NCI-H526 (cell line): ENCODE data around the gene RNF220.
A peak's percentile ranks its signal among the peaks of the same experiment; 100 is the strongest.

ENCODE experiments used
- DNase-seq, 2 experiments: peaks; one replicate each; lab custom pipeline; 2025; lab: John Stamatoyannopoulos, UW

Gene RNF220

DNA sequence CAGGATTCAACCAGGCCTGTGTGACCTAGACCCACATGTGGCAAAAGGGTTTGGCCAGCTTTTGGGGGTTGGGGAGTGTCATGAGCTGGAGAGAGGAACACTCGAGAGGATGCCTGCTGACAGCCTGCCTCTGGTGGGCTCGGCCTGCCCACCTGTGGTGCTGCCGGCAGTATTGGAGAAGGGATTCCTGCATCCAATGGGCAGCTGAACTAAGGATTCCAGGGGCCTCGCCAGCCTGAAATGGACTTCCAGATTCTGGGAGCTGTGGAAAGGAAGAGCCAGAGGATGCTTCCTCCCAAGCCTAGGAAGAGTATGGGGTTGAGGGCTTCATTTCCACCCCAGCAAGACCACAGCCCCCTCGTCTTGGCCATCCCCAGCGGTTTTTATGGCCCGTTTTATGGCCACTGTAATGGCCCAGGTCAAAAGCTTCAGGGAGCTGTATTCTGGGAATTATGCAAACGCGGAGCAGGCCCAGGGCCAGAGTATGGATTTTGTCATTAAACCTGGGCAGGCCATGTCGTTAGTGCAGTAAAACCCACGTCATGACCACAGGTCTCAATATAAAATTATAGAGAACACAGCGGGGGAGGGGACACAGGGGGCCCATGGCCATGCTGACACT is 205.6 kb downstream of the RNF220 start:
- DNase-seq, result peak; percentile 64 to 76

DNA sequence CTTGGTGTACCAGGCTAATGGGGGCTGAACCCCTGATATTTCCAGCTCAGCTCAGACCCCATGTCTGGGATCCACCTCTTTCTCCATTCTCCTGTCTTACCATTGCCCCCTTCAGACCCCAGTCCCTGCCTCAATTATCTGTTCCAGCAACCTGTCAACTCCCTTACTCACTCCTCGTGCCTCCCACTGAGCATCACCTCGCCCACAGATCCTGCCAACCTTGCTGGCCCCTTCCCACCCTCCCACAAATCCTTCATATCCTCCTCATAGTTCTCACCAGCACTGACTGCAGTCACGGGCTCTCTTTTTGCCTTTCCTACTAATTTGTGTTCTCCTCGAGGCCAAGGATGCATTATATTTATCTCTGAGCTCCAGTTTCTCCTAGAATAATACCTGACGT is 206.4 kb downstream of the RNF220 start:
- DNase-seq, result no peak

DNA sequence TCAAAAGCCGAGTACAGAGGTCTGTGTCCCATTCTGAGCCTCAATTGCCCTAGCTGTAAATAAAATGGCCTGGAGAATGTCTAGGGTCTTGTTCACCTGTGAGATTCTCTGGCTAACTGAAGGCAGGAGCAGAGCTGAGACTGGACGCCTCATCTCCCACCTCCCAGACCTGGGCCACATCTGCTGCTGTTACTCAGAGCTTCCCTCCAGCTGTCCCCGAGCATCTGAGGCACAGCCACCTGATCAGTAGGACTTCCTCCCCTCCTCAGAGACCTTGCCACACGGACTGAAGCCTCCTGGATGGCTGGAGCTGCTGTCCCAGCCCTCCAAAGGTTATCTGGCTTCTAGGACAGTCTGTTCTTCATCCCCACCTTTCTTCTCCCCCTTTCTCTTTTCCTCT is 206.8 kb downstream of the RNF220 start:
- no peak for DNase-seq

DNA sequence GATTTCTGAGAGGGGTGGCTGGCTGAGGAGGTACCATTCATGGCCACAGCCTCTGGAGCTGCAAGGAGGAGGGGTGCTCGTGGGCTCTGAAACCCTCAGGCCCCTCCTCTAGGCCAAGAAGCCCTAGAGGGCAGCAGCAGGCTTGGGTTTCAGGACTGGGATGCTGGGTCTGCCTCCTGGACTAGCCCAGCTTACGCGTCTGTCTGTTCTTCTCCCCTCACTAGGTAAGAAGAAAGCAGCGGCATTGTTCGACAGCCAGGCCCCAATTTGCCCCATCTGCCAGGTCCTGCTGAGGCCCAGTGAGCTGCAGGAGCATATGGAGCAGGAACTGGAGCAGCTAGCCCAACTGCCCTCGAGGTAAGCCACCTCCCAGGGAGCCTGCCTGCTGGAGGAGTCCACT is 208.9 kb downstream of the RNF220 start:
- no peak for DNase-seq

DNA sequence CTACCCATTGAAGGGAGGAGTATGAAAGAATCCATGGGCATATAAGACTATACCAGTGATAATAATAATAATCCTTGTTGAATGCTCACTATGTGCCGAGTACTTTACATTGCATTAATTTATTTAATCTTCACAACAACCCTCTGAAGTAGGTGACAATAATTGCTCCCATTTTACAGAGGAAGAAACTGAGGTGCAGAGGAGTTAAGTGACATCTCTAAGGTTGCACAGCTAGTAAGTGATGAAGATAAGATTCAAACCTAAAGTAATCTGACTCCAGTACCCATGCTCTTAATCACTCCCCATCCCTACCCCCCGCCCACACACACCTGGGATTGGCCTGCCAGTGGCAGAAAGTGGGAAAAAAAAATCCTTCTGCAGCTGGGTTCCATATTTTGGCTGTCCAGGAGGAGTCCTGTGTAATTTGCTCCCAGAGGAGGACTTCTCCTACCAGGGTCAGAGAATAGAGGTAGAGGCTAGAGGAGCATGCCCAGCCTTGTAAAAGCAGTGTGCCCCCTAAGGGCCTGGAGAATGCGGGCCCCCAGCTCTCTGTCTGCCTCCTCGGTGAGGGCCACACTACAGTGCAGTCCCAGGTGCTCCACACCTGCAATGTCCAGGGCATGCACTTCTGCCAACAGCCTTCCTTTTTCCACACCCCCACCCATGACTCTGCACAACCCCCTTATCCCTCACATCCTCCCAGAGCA is 211.4 kb downstream of the RNF220 start:
- no peak for DNase-seq

DNA sequence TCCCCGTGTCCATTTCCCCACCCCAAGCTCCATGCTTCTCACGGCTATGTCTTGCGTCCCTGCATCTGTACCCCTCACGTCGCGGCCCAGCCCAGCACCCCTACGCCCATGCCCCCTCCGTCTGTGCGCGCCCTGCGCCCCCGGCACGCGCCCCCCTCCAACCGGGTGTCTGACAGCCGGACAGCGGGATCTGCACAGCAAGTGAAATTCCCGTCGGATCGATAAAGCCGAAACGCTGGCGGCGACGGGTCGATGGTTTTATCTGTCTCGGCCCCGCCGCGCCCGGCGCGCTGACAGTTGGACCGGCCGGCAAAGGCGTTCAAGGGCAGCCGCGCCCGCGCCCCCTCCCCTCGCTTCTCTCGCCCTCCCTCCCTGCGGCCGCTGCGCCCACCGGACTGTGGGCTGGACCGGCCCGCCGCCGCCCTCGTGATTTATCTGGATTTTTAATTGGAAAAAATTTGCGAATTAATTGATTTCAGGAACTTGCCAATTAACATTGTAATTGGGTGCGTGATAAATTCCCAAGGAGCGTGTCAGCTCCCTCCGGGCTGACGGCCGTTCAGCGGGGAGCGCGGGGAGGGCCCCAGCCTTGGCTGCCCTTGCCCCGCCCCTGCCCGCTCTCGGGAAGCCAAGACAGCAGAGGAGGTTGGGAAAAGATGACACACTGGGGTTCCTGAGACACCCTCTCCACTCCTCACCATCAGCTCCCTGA is 212.1 kb downstream of the RNF220 start:
- DNase-seq, result no peak

DNA sequence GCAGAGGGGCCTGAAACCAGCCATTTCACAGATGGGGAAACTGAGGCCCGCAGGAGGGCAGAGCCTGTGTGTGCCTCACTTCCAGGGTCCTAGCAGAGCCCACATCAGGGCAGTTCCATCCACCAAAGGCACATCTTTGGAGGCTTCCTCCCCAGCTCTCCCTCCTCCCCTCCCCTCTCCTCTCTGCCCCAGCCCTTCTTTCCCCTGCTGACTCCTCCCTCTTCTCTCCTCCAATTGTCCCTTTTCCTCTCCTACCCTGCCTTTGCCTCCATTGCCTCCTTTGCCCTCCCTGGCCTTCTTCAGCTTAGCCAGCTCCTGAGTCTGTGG is 212.6 kb downstream of the RNF220 start:
- no peak for DNase-seq

DNA sequence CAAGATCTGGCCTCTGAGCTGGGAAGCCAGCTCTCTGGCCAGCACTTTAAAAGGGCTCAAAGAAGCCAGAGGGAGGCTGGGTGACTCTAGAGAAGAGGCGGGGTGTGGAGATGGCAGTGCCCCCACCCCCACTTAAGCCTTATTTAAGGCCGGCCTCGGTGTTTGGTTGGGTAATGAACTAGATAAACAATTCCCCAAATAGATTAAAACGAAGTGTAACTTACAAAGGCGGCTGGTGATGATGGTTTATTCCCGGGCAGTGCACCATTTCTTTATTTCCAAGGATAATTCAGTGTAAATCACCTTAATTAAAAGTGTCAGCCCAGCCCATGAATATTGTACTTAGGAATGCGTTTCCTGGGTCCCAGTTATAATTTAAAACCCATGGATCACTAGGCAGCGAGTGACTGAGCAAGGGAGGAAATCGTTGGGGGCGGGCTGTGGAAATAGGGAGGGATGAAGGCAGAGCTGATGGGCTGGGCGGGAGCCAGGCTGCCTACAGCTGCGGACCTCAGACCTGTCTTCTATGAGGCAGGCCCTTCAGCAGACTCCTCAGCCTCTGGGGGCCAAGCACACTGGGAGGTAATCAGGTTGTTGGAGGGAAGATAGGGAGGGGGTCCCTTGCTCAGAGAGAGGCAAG is 214.3 kb downstream of the RNF220 start:
- DNase-seq, result no peak

DNA sequence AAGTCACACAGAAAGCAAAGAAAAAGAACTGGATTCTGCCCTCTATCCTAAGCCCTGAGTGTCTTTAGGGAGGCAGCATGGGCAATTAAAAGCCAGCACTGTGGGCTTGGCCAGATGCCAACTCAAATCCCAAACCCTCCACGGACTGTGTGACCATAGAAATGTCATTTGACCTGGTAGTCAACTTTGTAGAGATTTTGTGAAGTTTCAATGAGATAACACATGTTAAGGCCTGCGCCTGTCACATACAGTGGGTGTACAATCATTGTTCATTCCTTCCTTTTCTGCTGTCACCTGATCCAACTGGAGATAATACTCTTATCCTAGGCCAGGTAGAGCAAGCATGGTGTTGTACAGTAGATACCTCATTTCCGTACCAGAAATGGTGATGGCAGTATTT is 215.0 kb downstream of the RNF220 start:
- no peak for DNase-seq

DNA sequence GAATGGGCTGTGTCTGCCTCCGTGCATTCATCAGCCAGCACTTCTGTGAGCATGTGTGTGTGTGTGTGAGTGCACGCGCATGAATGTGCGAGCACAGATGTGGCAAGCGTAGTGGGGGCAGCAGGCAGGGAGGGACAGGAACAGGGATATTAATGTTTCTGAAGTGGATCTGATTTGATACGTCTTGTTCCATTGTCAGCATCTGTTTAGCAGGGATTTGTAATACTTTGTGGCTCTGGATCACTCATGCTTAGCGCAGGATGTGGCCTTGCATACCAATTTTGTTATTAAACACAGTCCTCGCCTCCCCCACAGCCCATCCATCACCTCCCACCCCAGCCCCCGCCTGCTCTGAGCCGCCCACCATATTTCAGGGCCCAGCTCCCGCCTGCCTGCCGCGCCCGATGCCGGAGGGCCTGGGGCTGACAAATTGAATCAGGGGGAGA is 216.8 kb downstream of the RNF220 start:
- DNase-seq, result no peak

DNA sequence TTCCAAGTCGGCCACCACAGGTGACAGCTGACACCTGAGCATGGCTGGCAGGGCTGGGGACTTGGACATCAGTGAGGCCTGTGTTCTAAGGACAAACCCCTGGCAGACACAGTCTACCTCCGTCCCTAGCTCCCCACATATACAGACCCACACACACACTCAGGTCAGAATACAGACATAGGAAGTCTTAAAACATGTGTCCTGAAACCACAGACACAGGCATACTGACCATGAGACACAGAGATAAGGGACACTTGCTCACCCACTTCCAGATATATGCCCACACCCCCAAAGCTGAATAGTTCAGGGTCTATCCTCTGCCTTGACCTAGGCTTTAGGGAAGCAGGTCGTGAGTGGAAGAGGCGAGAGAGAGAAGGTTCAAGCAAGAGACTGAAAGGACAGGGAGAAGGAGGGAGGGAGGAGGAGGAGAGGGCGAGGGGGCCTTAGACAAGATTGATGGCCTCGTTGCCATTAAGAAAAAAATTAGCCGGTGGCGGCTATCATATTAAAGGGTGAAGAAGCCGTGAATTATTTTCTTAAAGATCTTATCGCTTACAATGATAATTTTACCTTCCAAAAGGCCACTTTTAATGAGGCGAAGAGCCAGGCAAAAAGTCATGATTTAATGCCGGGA is 219.3 kb downstream of the RNF220 start:
- DNase-seq, result no peak

DNA sequence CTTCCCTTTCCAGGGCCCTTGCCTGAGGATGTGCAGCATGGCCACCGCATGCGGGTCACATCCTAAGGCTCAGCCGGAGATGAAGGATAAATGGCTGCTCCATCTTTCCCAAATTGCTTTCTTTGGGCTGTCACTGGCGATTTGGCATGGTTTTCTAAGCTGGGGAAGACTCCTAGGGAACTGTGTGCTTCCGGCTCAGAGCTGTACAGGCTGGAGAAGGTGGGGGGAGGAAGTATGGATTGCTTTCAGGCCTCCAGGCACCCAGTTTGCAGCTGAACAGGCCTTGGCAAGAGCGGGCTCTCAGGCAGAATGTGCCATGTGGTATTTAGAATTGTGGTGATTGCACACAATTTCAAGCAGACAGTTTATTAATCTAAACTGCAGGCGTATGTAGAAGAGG is 220.3 kb downstream of the RNF220 start:
- DNase-seq, result no peak

DNA sequence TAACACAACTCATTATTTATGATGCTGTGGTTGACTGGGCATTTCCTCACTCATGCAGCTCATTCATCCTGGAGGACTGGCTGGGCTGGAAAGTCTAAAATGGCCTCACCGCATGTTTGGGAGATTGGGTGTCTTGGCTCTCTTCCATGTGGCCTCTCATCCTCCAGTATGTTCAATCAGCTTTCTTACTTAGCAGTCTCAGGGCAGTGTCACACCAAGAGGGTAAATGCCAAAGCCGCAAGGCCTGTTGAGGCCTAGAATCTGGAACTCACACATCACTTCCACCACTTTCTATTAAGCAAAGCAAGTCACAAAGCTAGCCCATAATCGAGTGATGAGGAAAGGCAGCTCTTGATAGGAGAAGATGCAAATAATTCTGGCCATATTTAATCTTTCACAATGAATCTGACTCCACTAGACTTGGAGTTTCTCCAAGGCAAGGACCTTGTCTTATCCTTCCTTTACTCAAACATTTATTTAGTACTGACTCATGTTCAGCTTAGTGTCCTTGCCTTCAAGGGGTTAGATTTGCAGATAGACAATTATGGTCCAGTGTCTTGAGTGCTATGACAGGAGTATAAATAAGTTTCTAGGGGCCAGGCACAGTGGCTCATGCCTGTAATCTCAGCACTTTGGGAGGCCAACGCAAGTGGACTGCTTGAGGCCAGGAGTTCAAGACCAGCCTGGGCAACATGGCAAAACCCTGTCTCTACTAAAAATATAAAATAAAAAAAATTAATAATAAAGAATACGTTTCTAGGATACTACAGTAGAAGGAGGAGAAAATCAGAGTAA is 224.1 kb downstream of the RNF220 start:
- no peak for DNase-seq

DNA sequence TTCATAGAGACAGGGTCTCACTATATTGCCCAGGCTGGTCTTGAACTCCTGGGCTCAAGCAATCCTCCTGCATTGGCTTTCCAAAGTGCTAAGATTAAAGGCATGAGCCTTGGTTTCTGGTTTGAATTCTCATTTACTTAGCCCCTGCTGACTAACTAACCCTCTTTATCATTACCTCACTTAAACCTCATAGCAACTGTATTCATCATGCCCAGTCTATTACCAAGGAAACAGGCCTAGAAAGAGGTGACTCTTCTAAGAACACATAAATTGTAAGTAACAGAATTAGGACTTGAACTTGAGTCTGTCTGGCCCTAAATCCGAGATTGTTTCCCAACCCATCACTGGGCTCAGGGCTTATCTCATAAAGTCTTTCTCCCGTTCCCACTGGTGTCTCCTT is 225.1 kb downstream of the RNF220 start:
- no peak for DNase-seq

DNA sequence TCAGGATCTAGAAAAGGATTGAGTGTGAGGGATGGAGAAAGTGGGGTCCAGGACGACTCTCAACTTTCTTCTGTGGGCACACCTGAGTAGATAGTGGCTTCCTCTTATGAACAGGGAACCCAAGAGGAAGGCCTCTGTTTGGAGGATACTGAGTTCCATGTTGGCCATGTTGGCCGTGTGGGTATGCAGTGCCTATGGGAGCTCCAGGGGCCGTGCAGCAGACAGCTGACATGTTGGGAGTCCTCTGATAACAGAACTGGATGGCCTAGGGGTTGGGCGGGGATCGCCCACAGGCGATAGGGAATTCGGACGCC is 226.2 kb downstream of the RNF220 start:
- DNase-seq, result peak in 1 of 2 experiments; percentile 50

DNA sequence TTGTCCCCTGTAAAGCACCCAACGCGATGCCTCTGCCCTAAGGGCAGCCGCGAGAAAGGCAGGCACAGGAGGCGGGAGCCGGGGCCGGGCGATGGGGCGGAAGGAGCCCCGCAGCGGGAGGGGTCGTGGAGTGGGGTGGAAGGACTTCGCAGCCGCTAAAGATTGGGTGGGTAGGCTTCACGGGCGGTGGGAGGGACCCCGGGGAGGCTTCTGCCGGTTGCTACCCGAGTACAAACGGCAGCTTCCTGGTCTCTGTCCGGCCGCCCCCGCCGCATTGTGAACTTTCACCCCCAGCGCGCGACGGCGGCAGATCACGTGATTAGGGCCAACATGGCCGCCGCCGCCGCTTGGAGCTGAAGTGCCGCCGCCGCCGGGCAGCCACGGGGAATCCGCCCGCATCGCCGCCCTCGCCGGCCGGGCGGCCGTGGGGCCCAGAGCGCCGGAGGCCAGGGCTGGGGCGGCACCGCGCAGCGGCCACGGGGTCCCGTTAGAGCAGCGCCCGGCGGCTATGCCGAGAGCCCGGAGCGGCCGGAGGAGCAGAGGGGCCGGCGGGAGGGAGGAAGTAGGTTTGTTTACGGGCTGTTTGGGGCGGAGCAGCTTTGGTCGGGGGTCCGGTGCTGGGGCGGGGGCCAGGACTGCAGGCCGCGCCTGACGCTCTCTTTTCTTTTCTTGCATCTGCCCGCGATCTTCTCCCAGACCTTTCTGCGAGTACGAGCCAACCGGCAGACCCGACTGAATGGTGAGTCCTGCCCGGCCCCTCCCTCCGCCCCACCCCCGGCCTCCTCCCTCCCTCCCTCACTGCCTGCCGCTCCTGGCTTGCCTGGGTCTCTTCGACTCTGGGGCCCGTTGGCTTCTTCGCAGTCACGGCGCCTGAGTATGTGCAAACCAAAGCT is 226.8 kb downstream of the RNF220 start:
- DNase-seq, result peak; percentile 67 to 97

DNA sequence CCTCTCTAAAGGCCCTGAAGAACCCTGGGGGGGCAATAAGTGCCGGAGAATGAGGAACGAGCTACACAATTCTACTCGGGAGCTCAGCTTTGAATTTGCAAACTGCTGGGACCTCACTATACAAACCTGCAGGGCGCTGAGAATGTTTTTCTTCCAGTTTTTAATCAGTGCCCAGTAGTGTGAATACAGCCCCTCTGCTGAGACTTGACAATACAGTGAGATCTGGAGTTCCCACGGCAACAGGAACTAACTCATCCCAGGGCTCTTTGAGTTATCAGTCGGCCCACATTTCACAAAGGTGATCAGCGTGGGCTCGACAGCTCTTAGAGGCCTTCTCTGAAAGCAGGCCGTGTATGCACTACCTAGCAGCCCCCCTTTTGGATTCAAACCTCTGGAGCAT is 227.5 kb downstream of the RNF220 start:
- DNase-seq, result peak in 1 of 2 experiments; percentile 36

DNA sequence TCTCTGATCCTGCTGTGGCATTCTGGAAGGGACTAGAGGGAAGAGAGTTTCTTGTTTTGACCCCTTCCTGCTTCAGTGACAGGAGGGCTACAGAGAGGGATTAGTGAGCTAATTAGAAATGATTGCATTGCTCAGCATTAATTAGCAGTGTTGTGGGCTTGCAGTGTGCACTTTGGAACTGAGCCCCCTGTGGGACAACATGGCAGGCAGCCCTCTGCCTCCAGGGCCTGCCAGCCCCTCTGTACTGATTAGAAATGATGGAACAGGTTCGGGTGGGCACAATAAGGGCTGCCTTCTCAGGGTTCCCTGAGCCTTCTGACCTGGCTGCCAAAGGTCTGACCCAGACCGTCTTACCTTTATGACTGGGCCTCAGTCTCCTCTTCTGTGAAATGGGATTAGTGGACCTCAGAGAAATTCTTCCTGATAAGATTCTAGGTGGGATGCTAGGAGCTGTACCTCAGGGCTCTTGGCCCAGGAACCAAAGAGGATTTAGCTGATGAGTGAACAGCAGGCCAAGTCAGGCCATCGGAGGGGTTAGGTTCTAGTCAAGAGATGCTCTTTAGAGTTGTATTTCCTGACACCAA is 229.6 kb downstream of the RNF220 start:
- DNase-seq, result no peak

DNA sequence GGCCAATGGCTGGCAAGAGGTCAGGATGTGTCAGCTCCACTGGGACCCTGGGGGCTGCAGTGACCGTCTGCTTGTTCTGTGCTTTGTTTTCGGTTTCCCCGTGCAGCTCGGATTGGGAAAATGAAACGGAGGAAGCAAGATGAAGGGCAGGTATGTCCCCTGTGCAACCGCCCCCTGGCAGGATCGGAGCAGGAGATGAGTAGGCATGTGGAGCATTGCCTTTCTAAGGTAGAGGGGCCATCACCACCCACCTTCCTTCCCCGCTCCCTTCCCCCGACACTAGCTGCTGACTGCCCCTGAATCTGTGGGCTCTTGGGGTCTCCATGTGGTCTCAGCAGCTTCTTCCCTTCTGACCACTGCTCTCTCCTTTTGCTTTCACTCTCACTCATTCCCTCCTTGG is 230.4 kb downstream of the RNF220 start:
- no peak for DNase-seq

DNA sequence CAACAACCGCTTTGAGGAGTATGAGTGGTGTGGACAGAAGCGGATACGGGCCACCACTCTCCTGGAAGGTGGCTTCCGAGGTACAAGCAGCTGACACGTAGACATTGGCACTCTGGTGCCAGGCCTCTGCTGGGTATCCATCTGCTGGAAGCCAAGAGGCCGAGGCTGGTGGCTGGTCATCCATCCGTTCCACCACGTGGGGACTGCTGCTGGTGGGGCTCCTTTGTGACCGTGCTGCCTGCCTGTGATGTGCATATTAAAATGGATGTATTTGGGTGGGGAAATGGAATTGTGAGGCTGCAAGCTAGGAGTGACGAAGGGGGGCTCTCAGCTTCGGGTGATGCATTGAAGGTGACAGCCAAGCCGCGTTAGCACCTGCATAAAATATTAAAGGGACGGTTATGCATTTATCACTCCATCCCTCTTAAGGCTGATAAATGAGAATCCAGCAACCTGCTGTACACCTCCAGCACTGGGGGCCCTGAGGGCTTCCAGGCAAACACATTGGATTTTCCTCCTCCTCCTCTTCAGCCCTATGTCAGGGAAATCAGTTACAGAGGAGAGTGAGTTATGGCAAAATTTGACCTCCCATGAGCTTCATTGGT is 231.1 kb downstream of the RNF220 start:
- no peak for DNase-seq
